Dermis blood vessel endothelial cell (primary cell): Measurements from ENCODE around the gene CLIC4. TPM values are rescaled to one million over a fixed set of nuclear protein-coding genes. Genes with fewer than 3 reads are reported as not detected.
"Not testable (repeated sequence)": the region's sequence is repeated elsewhere in the genome, so short reads cannot be mapped to it uniquely, and the experiment has no call there.

ENCODE experiments used
- DNase-seq: peaks from one replicate; pipeline ENCODE4 v3.0.0; 2010
- total RNA-seq: library from RNA; depleted of rRNA; stranded (reverse); fragments of >200 nt; gene quantifications from 2 replicates; pipeline ENCODE4 v1.2.3, GENCODE V29; 2014

CLIC4 gene
- total RNA-seq, 1 donor from 2014 or later: 262 TPM

DNA sequence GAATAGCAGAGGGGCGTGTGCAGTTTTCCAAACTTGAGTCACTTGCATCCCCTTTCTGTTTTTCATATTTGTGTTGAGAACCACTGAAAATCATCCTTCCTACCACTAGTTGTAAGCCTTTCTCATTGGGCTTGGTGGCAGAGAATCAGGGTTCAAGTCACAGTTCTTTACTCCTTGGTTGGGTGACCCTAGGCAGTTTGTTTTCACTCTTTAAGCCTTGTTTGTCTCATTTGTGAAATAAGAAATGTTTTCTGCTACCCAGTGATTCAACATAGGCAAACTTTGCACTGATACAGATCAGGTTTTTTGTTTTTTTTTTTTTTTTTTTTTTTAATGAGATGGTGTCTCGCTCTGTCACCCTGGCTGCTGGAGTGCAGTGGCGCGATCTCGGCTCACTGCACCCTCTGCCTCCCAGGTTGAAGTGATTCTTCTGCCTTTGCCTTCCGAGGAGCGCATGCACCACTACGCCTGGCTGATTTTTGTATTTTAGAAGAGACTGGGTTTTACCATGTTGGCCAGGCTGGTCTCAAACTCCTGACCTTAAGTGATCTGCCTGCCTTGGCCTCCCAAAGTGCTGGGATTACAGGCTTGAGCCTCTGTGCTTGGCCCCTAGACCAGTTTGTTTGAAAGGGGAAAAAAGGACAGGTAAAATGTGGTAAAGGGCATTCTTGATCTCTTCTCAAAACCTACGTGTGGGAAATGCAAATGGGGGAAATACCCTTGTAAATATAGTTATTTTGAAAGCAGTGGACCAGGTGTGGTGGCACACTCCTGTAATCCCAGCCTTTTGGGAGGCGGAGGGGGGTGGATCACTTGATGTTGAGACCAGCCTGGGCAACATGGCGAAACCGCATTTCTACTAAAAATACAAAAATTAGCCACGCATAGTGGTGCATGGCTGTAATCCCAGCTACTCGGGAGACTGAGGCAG lies 3.2 kb downstream of the CLIC4 start:
- no peak for DNase-seq

DNA sequence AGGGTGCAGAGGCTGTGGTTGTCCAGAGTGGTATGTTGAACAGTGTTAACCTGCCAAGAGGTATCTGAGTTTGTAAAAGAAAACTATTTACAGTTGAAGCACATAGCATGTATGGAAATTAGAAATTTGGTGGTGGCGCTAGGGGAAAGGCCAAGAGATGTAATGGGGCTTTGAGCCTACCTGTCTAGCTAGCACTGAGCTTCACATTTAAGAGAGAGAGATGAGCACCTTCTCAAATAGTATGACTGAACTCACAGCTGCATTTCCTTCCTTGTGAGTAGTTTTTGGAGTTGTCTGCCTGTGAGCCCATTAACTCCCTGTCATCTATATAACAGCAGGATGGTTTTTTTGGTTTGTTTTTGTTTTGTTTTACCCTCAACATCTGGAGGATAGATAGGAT lies 4.0 kb downstream of the CLIC4 start:
- no peak for DNase-seq

DNA sequence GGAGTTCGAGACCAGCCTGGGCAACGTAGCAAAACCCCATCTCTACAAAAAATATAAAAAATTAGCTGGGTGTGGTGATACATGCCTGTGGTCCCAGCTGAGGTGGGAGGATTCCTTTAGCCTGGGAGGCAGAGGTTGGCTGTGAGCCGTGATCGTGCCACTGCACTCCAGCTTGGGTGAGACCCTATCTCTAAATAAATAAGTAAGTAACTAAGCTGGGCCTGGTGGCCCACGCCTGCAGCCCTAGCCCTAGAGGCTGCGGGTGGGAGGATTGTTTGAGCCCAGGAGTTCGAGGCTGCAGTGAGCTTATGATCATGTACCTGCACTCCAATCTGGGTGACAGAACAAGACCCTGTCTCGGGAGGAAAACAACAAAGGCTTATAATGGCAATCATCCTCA lies 4.6 kb downstream of the CLIC4 start:
- DNase-seq: no peak

DNA sequence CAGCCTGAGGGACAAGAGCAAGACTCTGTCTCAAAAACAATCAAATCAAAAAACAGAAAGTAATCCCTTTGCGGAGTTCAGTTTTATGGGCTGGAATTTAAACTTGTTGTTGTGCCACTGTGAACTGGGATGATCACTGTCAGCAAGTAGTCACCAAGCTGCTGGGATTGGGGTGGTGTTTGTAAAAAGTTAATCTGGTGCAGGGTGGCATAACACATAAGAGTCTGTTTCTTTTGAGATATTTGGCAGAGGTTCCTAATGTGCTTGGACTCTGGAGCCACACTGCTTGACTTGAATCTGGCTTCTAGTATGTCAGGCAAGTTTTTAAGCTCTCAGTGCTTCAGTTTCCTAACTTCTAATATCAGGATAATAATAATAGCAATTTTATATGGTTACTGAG lies 6.6 kb downstream of the CLIC4 start:
- no peak for DNase-seq

DNA sequence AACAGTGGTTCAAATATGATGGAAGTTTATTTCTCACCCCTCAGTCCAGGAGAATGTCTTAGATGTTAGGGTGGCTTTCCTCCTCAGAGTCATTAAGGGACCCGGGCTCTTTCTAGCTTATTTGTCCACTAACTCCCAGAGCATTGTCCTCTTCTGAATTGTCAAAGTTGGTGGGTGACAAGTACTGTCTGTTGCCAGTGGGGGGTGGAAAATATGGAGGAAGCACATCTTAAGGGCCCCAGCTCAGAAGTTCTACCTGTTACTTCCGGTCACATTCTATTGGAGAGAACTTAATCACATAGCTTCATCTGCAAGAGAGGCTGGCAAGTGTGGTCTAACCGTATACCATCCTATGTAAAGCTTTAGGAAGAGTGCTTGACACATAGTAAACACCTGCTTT lies 7.1 kb downstream of the CLIC4 start:
- no peak for DNase-seq

DNA sequence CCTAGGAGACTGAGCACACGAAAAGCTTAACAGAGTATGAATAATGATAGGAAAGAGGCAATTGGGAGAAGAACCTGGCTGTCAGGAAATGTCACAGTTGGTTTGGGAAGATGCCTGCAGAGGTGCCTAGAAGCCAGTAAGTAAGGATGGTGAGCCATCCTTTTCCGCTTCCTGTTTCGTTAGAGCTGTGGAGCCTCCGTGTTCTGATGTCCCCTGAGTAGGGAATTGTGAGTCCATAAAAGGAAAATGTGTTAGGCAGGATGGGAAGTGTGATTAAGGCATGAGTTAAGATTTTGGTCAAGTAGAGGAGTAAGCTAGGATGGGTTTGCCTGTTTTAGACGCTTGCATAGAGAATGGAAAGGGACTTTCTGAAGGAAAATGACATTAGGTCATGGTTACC lies 9.0 kb downstream of the CLIC4 start:
- DNase-seq: peak; percentile 89

DNA sequence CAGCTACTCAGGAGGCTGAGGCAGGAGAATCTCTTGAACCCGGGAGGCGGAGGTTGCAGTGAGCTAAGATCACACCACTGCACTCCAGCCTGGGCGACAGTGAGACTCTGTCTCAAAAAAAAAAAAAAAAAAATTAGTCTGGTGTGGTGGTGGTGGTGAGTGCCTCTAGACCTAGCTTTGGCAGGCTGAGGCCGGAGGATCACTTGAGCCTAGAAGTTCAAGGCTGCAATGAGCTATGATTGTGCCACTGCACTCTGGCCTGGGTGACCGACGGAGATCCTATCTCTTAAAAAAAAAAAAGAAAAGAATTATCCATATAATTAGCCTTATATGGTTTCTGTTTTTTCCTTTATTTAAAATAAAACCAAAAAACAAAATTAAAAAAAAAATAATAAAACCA lies 10.1 kb downstream of the CLIC4 start:
- not testable (repeated sequence) for DNase-seq

DNA sequence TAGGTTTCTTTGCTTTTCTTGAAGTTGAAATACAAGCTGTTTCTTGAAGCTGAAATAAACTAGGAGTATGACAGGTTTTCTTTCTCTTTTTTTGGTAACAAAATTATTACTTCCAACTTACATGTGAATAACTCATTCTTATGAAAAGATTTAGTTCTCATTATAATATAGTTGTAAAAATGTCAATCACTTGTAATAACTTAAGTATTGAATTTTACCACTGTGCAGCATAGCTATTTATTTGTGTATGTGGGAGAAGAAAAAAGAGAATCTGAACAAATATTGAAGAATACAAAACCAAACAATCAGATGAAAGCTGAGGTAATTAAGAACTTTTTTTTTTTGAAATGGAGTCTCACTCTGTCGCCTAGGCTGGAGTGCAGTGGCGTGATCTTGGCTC lies 11.1 kb downstream of the CLIC4 start:
- no peak for DNase-seq

DNA sequence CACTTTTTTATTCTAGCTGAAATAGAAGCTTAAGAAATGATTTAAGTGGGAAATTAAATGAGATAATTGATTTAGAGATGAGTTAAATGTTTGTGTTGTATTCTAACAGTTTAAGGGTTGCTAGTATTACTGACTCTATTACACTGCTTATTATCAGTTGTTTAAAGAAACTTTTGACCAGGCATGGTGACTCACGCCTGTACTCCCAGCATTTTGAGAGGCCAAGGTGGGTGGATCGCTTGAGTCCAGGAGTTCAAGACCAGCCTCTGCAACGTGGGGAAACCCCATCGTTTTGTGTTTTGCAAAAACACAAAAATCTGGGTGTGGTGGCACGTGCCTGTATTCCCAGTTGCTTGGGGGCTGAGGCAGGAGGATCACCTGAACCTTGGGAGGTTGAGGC lies 14.2 kb downstream of the CLIC4 start:
- DNase-seq: no peak

DNA sequence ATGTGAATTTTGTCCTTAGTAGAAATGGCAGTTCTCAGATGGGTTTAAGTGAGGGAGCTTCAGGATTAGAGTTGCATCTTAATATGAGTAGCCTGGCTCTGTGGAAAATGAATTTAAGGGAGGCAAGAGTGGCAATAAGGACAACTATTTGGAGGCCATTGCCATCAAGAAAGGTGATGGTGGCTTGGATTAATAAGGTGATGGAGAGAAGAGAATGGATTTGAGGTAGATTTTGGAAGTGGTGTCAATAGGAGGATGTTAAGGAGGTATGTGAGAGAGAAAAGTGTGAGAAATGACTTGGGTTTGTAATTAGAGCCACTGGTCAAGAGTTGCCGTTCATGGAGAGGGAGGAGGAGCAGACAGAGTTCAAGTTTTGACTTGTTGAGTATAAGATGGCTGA lies 16.3 kb downstream of the CLIC4 start:
- no peak for DNase-seq

DNA sequence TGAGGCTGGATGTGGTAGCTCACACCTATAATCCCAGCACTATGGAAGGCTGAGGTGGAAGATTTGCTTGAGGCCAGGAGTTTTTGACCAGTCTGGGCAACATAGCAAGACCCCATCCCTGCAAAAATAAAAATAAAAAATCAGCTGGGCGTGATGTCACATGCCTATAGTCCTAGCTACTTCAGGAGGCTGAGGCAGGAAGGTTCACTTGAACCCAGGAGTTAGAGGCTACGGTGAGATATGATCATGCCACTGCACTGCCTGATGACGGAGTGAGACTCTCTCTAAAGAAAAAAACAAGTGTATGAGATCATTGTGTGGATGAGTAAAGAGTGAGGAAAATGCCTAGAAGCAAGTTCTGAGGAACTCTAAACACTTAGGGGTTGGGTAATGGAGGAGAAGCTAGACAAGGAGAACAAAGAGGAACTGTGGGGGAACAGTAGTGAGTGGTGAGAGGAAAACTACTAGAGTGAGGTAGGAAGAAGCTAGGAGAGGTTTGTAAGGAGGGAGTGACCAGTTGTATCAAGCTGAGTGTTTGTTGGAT lies 17.0 kb downstream of the CLIC4 start:
- no peak for DNase-seq

DNA sequence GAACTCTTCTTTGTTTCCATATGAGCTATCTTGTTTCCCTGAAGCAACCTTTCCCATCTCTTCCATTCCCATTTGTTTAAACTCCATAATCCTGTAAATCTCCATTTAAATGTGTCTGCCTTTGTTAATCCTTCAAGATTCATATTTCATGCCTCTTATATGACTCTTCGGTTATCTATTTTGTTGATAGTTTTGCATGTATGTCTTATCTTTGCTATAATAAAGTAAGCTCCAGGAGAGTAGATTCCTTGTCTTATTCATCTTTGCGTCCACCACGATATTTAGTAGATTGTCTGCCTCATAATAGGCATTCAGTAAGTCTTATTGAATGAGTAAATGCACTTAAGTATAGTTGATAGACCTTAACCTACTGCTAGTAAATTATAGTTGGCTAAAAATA lies 18.4 kb downstream of the CLIC4 start:
- DNase-seq: no peak

DNA sequence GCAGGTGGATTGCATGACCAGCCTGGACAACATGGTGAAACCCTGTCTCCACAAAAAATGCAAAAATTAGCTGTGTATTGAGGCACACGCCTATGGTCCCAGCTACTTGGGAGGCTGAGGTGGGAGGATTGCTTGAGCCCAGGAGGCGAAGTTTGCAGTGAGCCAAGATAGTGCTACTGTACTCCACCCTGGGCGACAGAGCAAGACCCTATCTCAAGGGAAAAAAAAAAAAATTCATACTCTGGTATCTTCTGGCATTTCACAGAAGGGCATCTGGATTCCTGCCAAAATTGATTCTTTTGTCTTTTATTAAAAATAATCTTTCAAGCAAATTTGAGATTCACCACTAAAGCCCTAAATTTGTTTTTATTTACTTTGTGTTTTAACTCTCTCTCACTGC lies 19.2 kb downstream of the CLIC4 start:
- DNase-seq: no peak

DNA sequence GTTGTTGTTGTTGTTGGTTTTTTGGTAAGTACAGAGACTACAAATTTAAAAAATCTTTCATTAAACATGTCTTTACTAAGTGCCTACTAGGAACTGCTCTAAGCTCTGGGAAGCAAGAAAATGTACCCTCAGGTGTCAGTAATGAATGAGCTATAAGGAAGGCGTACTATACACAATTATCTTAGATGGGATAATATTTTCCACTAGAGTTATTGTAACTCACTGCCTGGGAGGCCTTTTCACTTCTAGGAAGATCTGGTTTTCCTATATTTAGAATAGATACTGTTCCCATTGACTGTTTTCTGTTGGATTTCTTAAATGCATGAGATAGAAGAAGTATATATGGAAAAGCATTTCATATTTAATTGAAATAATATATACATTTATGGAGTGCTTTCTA lies 19.6 kb downstream of the CLIC4 start:
- no peak for DNase-seq

DNA sequence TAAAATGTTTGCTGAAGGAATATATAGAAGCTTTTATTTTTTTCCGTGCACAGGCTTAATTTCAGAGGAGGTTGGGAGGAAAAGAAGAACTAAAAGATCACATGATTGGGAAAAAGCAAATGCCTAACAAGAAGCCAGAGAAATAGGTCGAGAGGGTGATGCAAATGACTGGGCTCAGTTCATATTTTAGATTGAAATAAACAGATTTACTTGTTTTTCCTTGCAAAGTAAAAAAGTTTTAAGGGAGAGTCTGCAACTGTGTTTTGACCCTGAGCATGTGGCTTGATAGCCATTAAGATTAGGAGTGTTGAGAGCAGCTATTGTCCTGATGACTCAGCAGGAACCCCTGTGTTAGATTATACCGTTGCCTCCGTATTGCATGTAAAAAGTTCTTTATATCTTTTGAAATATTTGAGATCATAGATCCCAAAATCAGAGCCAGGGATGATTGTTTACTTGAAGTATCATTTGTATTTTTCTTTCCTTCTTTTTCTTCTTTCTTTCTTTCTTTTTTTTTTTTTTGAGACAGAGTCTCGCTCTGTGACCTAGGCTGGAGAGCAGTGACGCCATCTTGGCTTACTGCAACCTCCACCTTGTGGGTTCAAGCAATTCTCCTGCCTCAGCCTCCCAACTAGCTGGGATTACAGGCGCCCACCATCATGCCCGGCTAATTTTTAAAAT lies 20.2 kb downstream of the CLIC4 start:
- DNase-seq: peak; percentile 69

DNA sequence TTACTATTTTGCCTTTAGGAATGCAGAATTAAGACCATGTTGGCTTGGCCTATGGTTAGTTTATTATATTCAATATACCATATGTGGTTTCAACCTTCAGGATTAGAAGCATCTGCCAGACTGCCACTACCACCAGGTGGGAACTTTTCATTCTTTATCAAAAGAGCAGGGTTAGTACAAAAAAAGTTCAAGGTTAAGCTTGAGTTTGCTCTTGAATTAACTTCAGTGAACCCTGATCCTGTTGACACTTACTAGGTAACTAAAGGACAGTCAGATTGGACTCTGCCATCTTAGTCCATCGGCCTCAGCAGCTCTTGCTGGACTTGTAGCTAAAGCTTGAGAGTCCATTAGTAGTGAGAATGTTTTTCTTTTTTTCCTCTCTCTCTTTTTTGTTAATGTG lies 22.1 kb downstream of the CLIC4 start:
- DNase-seq: no peak

DNA sequence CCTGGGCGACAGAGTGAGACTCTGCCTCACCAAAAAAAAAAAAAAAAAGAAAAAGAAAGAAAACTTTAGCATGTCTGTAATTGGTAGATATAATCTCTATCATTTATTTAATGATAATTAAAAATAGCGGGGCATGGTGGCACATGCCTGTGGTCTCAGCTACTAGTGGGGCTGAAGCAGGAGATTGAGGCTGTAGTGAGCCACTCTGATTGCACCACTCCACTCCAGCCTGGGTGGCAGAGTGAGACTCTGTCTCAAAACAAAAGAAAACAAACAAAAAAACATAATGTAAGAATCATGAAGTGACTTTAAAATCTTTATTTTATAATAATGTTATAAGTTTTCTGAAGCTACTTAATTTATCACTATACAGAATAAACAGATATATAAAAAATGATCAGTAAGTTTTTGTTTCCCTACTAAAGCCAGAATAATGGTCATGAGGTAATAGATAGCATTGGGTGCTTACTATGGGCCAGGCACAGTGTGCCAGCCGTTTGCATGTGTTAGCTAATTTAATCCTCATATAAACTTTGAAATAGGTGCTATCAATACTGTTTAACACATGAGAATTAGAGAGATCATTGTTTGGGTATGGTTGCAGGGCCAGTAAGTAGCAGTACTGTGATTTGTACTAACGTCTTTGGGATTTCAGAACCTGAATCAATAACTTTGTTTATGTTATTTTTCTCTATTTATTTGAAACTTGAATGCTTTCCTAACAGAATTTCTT lies 23.8 kb downstream of the CLIC4 start:
- no peak for DNase-seq

DNA sequence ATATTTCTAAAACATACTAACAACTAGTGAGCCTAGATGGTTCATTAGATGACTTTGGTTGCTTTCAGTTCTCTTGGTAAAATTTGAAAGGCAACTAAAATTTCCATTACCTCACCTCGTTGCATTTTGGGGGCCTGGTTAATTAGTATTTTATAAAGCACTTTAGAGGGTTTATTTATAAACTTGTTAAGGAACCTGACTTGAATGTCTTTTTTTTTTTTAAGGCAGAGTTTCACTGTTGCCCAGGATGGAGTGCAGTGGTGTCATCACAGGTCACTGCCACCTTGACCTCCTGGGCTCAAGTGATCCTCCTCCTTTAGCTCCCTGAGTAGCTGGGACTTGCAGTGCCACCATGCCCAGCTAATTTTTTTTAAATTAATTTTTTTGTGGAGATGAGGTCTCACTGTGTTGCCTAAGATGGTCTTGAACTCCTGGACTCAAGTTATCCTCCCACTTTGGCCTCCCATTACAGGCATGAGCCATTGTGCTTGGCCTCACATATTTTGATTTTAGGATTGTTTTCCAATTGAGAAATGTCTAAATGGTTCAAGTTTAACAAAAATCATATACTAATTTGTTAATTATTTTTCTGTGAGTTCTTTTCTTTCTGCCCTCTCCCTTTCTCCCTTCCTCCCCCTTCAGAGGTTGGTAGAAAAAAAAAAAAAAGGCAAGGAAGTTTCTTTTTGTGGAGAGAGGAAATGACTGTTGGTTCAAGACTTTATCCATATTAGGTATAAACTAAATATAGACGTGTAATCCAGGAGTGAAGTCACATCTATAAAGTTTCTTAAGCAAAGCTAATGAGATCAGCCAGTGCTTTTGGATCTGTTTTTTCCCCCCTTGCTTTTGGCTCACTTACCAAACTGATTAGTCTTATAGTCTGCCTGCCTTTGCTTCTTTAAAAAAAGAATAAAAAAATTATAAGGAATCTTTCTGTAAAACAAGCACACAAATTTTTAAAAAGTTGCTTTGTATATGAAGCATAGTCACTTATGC lies 24.7 kb downstream of the CLIC4 start:
- peak; percentile 95 for DNase-seq

DNA sequence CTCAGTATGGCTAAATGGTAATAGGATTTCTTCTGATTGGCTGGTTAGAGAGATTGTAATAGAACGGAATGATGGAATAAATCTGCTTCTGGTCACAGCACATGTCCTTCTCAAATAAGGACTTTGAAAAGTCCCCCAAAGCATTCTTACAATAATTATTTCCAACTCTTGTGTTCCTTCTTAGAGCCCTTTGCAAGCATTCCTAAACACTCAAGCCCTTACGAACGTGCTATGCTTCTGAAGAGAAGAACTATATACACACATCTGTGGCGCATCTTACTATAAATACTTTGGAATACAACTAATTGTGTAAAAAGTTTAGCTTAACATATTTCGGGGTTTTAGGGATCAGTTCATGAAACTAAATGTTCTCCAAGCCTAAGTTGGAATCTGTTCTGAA lies 25.6 kb downstream of the CLIC4 start:
- no peak for DNase-seq

DNA sequence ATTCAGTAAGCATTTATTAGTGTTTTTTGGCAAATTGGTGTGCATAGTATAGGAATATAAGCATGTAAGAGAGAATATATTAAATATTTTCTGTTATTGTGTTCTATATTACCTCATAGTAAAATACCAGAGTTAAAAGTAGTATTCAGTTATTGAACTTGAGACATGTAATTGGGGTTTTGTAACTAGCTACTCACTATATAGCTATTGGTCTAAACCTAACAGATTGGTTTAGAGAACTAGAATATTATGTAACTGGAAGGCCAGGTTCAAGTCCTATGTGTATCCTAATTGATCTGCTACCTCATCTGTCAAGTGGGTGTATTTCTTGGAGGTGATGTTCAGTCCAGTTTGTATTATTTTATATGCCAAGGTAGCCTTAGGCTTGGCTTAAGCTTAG lies 26.3 kb downstream of the CLIC4 start:
- no peak for DNase-seq

DNA sequence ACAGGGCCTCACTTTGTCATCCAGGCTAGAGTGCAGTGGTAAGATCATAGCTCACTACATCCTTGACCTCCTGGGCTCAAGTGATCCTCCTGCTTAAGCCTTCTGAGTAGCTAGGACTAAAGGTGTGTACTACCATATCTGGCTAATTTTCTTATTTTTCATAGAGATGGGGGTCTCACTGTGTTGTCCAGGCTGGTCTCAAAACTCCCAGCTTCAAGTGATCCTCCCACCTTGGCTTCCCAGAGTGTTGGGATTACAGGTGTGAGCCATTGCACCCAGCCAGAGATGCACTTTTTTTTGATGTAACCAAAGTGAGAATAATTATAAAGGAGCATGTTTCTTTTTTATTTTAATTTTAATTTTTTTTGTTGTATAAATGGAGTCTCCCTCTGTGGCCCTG lies 28.4 kb downstream of the CLIC4 start:
- DNase-seq: no peak

DNA sequence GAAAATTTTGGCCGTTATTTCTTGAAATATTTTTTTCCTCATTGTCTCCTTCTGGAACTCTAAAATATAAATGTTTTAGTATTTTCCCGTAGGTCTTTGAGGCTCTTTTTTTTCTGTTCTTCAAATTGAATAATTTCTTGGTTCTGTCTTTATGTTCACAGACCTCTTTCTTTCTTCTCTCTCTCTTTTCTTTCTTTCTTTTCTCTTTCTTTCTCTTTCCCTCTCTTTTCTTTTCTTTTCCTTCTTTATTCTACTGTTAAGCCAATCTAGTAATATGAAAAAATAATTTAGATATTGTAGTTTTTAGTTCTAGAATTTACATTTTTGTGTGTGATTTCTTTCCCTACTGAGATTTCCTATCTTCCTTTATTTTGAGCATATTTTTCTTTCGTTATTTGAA lies 30.1 kb downstream of the CLIC4 start:
- DNase-seq: no peak
